Transverse colon (tissue), 4 donors: ENCODE measurements around the gene CCL11.

ENCODE experiments used
- CTCF ChIP-seq, 5 experiments: fragments of 200-600 bp in 3 of 5; fragments of 450-650 bp in 2 of 5; sonication (generic) in 3 of 5; IDR thresholded peaks; 1 replicate in 2 of 5; 2 replicates in 3 of 5; pipeline ENCODE4 v1.5.1; 2016 to 2017; ENCODE audit warnings: antibody characterized with exemption in 5 of 5, inconsistent platforms in 3 of 5, mild to moderate bottlenecking in 2 of 5, moderate library complexity in 1 of 5
- POLR2A ChIP-seq: fragments of 450-650 bp; IDR thresholded peaks from one replicate; pipeline ENCODE4 v1.6.1; 2016; ENCODE audit warnings: antibody characterized with exemption, mild to moderate bottlenecking, moderate library complexity
- POLR2AphosphoS5 ChIP-seq, 3 donors: sonication (generic); formaldehyde crosslinking; IDR thresholded peaks; one replicate each; pipeline ENCODE4 v1.6.1; 2016; ENCODE audit warnings: antibody characterized with exemption in 3 of 3

GRCh38 chr17:34313164-34313563, 27.6 kb downstream of the CCL11 start:
- TF ChIP-seq CTCF (IDR thresholded peaks at IDR 0.05), result no peak
- no peak for TF ChIP-seq POLR2A
- peak in 2 of 3 donors; percentile 65 to 70 for TF ChIP-seq POLR2AphosphoS5 (IDR thresholded peaks at IDR 0.05)
